Colon (tissue), 2 donors: ENCODE measurements around the gene SNAPC2.
"Not testable (repeated sequence)": the region's sequence is repeated elsewhere in the genome, so short reads cannot be mapped to it uniquely, and the experiment has no call there.

ENCODE experiments used
- FAIRE-seq: peaks from 2 replicates; lab custom pipeline; 2012; peaks lifted over from hg19 to GRCh38; lab: Jason Lieb, UNC
- donor health status: control.
- donor health status: control.

SNAPC2 gene

GRCh38 chr19:7908742-7909461 is 11.2 kb upstream of the SNAPC2 start:
- no peak for FAIRE-seq

GRCh38 chr19:7909471-7910067 is 10.6 kb upstream of the SNAPC2 start:
- no peak for FAIRE-seq

- no peak for FAIRE-seq
Measured at GRCh38 chr19:7910321-7911161, 9.6 kb upstream of the SNAPC2 start.

- no peak for FAIRE-seq
Measured at GRCh38 chr19:7911508-7912143, 8.5 kb upstream of the SNAPC2 start.

- no peak for FAIRE-seq
Measured at GRCh38 chr19:7912144-7912696, 7.9 kb upstream of the SNAPC2 start.

GRCh38 chr19:7912697-7913564 is 7.2 kb upstream of the SNAPC2 start:
- no peak for FAIRE-seq

GRCh38 chr19:7913652-7914051 is 6.5 kb upstream of the SNAPC2 start:
- FAIRE-seq, result no peak

- FAIRE-seq, result no peak
Measured at GRCh38 chr19:7914099-7914498, 6.0 kb upstream of the SNAPC2 start.

GRCh38 chr19:7914598-7915045 is 5.5 kb upstream of the SNAPC2 start, which contains the start of gene TGFBR3L:
Gene TGFBR3L, plus strand, starts transcription at chr19:7914830.
- FAIRE-seq, result no peak

GRCh38 chr19:7915250-7916102 is 4.7 kb upstream of the SNAPC2 start:
- no peak for FAIRE-seq

- no peak for FAIRE-seq
Measured at GRCh38 chr19:7916103-7916954, 3.8 kb upstream of the SNAPC2 start.

- FAIRE-seq, result no peak
Measured at GRCh38 chr19:7916955-7917266, 3.2 kb upstream of the SNAPC2 start.

- FAIRE-seq, result no peak
Measured at GRCh38 chr19:7917267-7918061, 2.7 kb upstream of the SNAPC2 start.

GRCh38 chr19:7918062-7918614 is 2.0 kb upstream of the SNAPC2 start:
- FAIRE-seq, result not testable (repeated sequence)

- no peak for FAIRE-seq
Measured at GRCh38 chr19:7918615-7919421, 1.3 kb upstream of the SNAPC2 start.

- no peak for FAIRE-seq
Measured at GRCh38 chr19:7920519-7921301, 572 bp downstream of the SNAPC2 start.
